ENCODE measurements around the gene OVCH2. TPM values are rescaled to one million over a fixed set of nuclear protein-coding genes. Genes with fewer than 3 reads are reported as not detected.
A peak's percentile ranks its signal among the peaks of the same experiment; 100 is the strongest.

The OVCH2 gene
- total RNA-seq, 1 donor: not detected

DNA sequence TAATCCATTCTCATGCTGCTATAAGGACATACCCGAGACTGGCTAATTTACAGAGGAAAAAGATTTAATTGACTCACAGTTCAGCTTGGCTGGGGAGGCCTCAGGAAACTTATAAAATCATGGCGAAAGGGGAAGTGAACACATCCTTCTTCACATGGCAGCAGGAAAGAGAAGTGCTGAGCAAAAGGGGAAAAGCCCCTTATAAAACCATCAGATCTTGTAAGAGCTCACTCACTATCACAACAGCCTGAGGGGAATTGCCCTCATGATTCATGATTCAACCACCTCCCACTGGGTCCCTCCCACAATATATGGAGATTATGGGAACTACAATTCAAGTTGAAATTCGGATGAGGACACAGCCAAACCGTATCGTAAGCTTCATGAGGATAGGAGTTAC lies 29.2 kb downstream of the OVCH2 start:
- Histone ChIP-seq H3K27me3 (ENCODE audit: insufficient read depth, low read length) (peaks cover 45% of the 10 kb centered on the region), H3K9me3 (ENCODE audit: low read depth, low read length) (no peaks in the 10 kb centered on the region), H3K4me3 (ENCODE audit: low read length) (no peak overlapping the region), H3K4me1 (ENCODE audit: insufficient read depth, low read length) (peaks cover 11% of the 10 kb centered on the region)

GRCh38 chr11:7675631-7676030 lies 30.6 kb downstream of the OVCH2 start:
- Histone ChIP-seq H3K27me3 (ENCODE audit: insufficient read depth, low read length) (peaks cover 40% of the 10 kb centered on the region), H3K4me1 (ENCODE audit: insufficient read depth, low read length) (peaks cover 16% of the 10 kb centered on the region), H3K9me3 (ENCODE audit: low read depth, low read length) (no peaks in the 10 kb centered on the region), H3K4me3 (ENCODE audit: low read length) (no peak overlapping the region)

- Histone ChIP-seq H3K4me3 (ENCODE audit: low read length) (peak overlapping the region; percentile 3), H3K9me3 (ENCODE audit: low read depth, low read length) (no peaks in the 10 kb centered on the region), H3K4me1 (ENCODE audit: insufficient read depth, low read length) (peaks cover 22% of the 10 kb centered on the region), H3K27me3 (ENCODE audit: insufficient read depth, low read length) (peaks cover 40% of the 10 kb centered on the region)
These were observed 32.4 kb downstream of the OVCH2 start for GRCh38 chr11:7673724-7674434.

- peak within 1 kb of the TSS; percentile 3 for H3K4me3 ChIP-seq (ENCODE audit: low read length)
- peaks cover 22% of the 10 kb centered on the region for H3K4me1 ChIP-seq (ENCODE audit: insufficient read depth, low read length)
- H3K9me3 ChIP-seq (ENCODE audit: low read depth, low read length): no peaks in the 10 kb centered on the region
- peaks cover 40% of the 10 kb centered on the region for H3K27me3 ChIP-seq (ENCODE audit: insufficient read depth, low read length)
These were observed 33.1 kb downstream of the OVCH2 start, which contains the start of gene CYB5R2 for GRCh38 chr11:7672960-7673723. TSS of gene CYB5R2 (minus strand) at chr11:7673500. CDS start at chr11:7672825, 675 bp downstream.

GRCh38 chr11:7672276-7672959 lies 33.9 kb downstream of the OVCH2 start:
- Histone ChIP-seq H3K27me3 (ENCODE audit: insufficient read depth, low read length) (peaks cover 40% of the 10 kb centered on the region), H3K4me1 (ENCODE audit: insufficient read depth, low read length) (peaks cover 22% of the 10 kb centered on the region), H3K9me3 (ENCODE audit: low read depth, low read length) (no peaks in the 10 kb centered on the region), H3K4me3 (ENCODE audit: low read length) (no peak overlapping the region)

- Histone ChIP-seq H3K9me3 (ENCODE audit: low read depth, low read length) (no peaks in the 10 kb centered on the region), H3K4me1 (ENCODE audit: insufficient read depth, low read length) (peaks cover 22% of the 10 kb centered on the region), H3K27me3 (ENCODE audit: insufficient read depth, low read length) (peaks cover 40% of the 10 kb centered on the region)
These were observed 34.7 kb downstream of the OVCH2 start for GRCh38 chr11:7671347-7672215.

GRCh38 chr11:7670641-7671040 lies 35.6 kb downstream of the OVCH2 start:
- no peak overlapping the region for H3K4me3 ChIP-seq (ENCODE audit: low read length)
- no peaks in the 10 kb centered on the region for H3K9me3 ChIP-seq (ENCODE audit: low read depth, low read length)
- H3K27me3 ChIP-seq (ENCODE audit: insufficient read depth, low read length): peaks cover 34% of the 10 kb centered on the region
- peaks cover 22% of the 10 kb centered on the region for H3K4me1 ChIP-seq (ENCODE audit: insufficient read depth, low read length)

More at GRCh38 chr11:7671347-7672215, 34.7 kb downstream of the OVCH2 start:
- no peak overlapping the region for H3K4me3 ChIP-seq (ENCODE audit: low read length)

DNA sequence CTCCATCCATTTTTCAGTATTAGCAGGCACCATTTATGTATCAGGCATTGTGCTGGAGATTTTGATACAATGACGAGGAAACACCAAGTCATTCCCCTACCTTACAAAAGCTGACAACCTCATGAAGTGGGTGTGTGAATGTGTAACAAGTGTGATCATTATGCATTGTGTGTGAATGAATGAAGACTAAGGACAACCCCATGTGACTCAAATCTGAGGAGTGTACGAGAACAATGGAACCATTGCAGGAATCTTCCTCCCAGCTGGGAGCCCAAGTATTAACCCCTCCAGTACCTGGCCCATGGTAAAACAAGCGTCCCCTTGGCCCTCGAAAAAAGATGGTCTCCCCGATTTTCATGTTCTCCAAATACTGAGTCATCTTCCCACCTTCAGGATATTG lies 37.4 kb downstream of the OVCH2 start:
- H3K9me3 ChIP-seq (ENCODE audit: low read depth, low read length): no peaks in the 10 kb centered on the region
- peaks cover 21% of the 10 kb centered on the region for H3K4me1 ChIP-seq (ENCODE audit: insufficient read depth, low read length)
- H3K27me3 ChIP-seq (ENCODE audit: insufficient read depth, low read length): peaks cover 18% of the 10 kb centered on the region
- no peak overlapping the region for H3K4me3 ChIP-seq (ENCODE audit: low read length)

DNA sequence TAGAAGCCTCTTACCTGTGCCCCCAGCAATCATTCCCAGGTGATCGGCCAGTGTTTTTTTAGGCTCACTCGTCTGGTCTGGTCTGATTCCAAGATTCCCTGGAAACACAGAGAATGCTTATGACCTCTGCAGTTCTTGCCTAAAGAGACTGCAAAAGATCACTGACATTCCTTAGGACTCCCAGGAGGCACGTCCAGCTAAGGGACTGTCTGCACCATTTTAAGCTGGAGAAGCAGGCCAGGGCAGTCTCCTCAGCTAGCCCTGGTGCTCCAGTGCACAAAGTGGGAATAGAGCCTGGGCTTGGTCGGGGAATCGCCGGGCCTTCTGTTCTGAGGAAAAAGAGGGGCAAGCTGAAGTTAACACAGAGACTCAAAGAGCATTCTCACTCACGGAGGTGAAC lies 37.8 kb downstream of the OVCH2 start:
- no peak overlapping the region for H3K4me3 ChIP-seq (ENCODE audit: low read length)
- no peaks in the 10 kb centered on the region for H3K9me3 ChIP-seq (ENCODE audit: low read depth, low read length)
- H3K4me1 ChIP-seq (ENCODE audit: insufficient read depth, low read length): peaks cover 17% of the 10 kb centered on the region
- H3K27me3 ChIP-seq (ENCODE audit: insufficient read depth, low read length): peaks cover 13% of the 10 kb centered on the region

- Histone ChIP-seq H3K4me1 (ENCODE audit: insufficient read depth, low read length) (peaks cover 10% of the 10 kb centered on the region), H3K4me3 (ENCODE audit: low read length) (no peak overlapping the region), H3K27me3 (ENCODE audit: insufficient read depth, low read length) (peaks cover 5% of the 10 kb centered on the region), H3K9me3 (ENCODE audit: low read depth, low read length) (no peaks in the 10 kb centered on the region)
These were observed 38.8 kb downstream of the OVCH2 start for GRCh38 chr11:7667460-7667859.

GRCh38 chr11:7666292-7666866 lies 39.9 kb downstream of the OVCH2 start:
- no peaks in the 10 kb centered on the region for H3K27me3 ChIP-seq (ENCODE audit: insufficient read depth, low read length)
- H3K9me3 ChIP-seq (ENCODE audit: low read depth, low read length): no peaks in the 10 kb centered on the region
- H3K4me1 ChIP-seq (ENCODE audit: insufficient read depth, low read length): peaks cover 10% of the 10 kb centered on the region
- no peak overlapping the region for H3K4me3 ChIP-seq (ENCODE audit: low read length)

- peaks cover 6% of the 10 kb centered on the region for H3K4me1 ChIP-seq (ENCODE audit: insufficient read depth, low read length)
- H3K9me3 ChIP-seq (ENCODE audit: low read depth, low read length): no peaks in the 10 kb centered on the region
- no peaks in the 10 kb centered on the region for H3K27me3 ChIP-seq (ENCODE audit: insufficient read depth, low read length)
- H3K4me3 ChIP-seq (ENCODE audit: low read length): no peak overlapping the region
These were observed 40.6 kb downstream of the OVCH2 start for GRCh38 chr11:7665473-7666291.

- H3K27me3 ChIP-seq (ENCODE audit: insufficient read depth, low read length): no peaks in the 10 kb centered on the region
- no peaks in the 10 kb centered on the region for H3K9me3 ChIP-seq (ENCODE audit: low read depth, low read length)
- no peaks in the 10 kb centered on the region for H3K4me1 ChIP-seq (ENCODE audit: insufficient read depth, low read length)
- H3K4me3 ChIP-seq (ENCODE audit: low read length): no peak overlapping the region
These were observed 41.4 kb downstream of the OVCH2 start for GRCh38 chr11:7664867-7665266.

Data from mononuclear cell (primary cell).